Activated CD8-positive, alpha-beta T cell treated with anti-CD3 and anti-CD28 coated beads for 36 hours (primary cell): ENCODE data around the gene CBFA2T3. TPM values are rescaled to one million over a fixed set of nuclear protein-coding genes. Genes with fewer than 3 reads are reported as not detected.

ENCODE experiments used
- ATAC-seq: fragments of 200-7000 bp; cut with Tn5 transposase; one replicate; pipeline ENCODE4 v1.10.0; 2021; ENCODE audit warnings: mild to moderate bottlenecking, moderate library complexity
- CTCF ChIA-PET: fragments of 350-600 bp; sonication (Branson Sonifier 250); formaldehyde crosslinking; loops from one replicate; lab custom pipeline; 2021; ENCODE audit warnings: antibody characterized with exemption; lab: Charles Lee
- POLR2A ChIA-PET: fragments of 350-600 bp; sonication (Branson Sonifier 250); formaldehyde crosslinking; loops from one replicate; lab custom pipeline; 2021; ENCODE audit warnings: antibody characterized with exemption; lab: Charles Lee
- DNase-seq: peaks from one replicate; pipeline ENCODE4 v3.0.0-alpha.2; 2020
- H3K27ac Mint-ChIP-seq: one replicate; pipeline ENCODE4 v1.8.0; 2021; ENCODE audit warnings: mild to moderate bottlenecking, mixed read lengths
- H3K27me3 Mint-ChIP-seq: one replicate; pipeline ENCODE4 v1.8.0; 2021; ENCODE audit warnings: mixed read lengths
- H3K36me3 Mint-ChIP-seq: one replicate; pipeline ENCODE4 v1.8.0; 2021; ENCODE audit warnings: low read depth, mixed read lengths
- H3K4me1 Mint-ChIP-seq: one replicate; pipeline ENCODE4 v1.8.0; 2021; ENCODE audit warnings: low read depth, mixed read lengths
- H3K4me3 Mint-ChIP-seq: one replicate; pipeline ENCODE4 v1.8.0; 2021; ENCODE audit warnings: mild to moderate bottlenecking, moderate library complexity, mixed read lengths
- H3K9me3 Mint-ChIP-seq: one replicate; pipeline ENCODE4 v1.8.0; 2021; ENCODE audit warnings: mixed read lengths
- intact Hi-C: fragments of 100-400 bp; cut with micrococcal nuclease; formaldehyde crosslinking; loops from one replicate; pipeline ENCODE4 v1.10.0; 2022
- total RNA-seq, 2 experiments: library from RNA; stranded (reverse); gene quantifications; one replicate each; pipeline ENCODE4 v1.2.3, GENCODE V29; 2021
- TF ChIP-seq, protein P1 (sequence below): fragments of 200-600 bp; IDR thresholded peaks from one replicate; pipeline ENCODE4 v1.8.0; 2022; ENCODE audit warnings: antibody characterized with exemption, mild to moderate bottlenecking

Gene CBFA2T3
- total RNA-seq, 2 experiments from 2014 or later, result 0.14 to 0.34 TPM

DNA sequence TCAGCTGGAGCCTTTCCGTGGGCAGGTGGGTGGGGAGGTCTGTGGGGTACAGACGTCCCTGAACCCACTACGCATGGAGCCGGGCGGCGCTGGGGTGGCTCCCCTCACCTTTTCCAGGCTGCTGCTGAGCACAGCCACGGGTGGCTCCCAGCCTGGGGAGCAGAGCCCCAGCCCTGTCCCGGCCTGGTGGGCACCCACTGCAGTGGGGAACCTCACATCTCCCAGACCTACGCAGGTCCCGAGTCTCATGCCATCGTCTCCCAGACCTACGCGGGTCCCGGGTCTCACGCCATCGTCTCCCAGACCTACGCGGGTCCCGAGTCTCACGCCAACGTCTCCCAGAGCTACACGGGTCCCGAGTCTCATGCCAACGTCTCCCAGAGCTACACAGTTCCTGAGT lies 148.3 kb downstream of the CBFA2T3 start:
- ATAC-seq, result no peak
- no peaks in the 10 kb centered on the region for H3K27me3 Mint-ChIP-seq
- H3K4me1 Mint-ChIP-seq, result no peaks in the 10 kb centered on the region
- CTCF ChIA-PET, result no interaction called here
- H3K4me3 Mint-ChIP-seq, result no peak overlapping the region
- no peaks in the 10 kb centered on the region for H3K9me3 Mint-ChIP-seq
- H3K36me3 Mint-ChIP-seq, result peaks cover 2% of the 10 kb centered on the region
- no peak overlapping the region for H3K27ac Mint-ChIP-seq
- TF ChIP-seq, protein P1, sequence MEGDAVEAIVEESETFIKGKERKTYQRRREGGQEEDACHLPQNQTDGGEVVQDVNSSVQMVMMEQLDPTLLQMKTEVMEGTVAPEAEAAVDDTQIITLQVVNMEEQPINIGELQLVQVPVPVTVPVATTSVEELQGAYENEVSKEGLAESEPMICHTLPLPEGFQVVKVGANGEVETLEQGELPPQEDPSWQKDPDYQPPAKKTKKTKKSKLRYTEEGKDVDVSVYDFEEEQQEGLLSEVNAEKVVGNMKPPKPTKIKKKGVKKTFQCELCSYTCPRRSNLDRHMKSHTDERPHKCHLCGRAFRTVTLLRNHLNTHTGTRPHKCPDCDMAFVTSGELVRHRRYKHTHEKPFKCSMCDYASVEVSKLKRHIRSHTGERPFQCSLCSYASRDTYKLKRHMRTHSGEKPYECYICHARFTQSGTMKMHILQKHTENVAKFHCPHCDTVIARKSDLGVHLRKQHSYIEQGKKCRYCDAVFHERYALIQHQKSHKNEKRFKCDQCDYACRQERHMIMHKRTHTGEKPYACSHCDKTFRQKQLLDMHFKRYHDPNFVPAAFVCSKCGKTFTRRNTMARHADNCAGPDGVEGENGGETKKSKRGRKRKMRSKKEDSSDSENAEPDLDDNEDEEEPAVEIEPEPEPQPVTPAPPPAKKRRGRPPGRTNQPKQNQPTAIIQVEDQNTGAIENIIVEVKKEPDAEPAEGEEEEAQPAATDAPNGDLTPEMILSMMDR, result no peak
- POLR2A ChIA-PET, result no interaction called here
- intact Hi-C loops, result loop anchor here (10.0 kb wide), 1 partner anchor 346 kb away; the partner anchor contains the start of gene CDH15
- DNase-seq, result no peak

- intact Hi-C loops, result loop anchor here (10.0 kb wide), 1 partner anchor 347 kb away; the partner anchor contains the start of gene CDH15
- CTCF ChIA-PET, result interaction anchor here (1.3 to 1.9 kb wide), 2 partner anchors 12 to 31 kb away, joined by 3 to 4 read pairs; no protein-coding TSS in a partner anchor
Measured at GRCh38 chr16:88827727-88828126, 149.3 kb downstream of the CBFA2T3 start.

DNA sequence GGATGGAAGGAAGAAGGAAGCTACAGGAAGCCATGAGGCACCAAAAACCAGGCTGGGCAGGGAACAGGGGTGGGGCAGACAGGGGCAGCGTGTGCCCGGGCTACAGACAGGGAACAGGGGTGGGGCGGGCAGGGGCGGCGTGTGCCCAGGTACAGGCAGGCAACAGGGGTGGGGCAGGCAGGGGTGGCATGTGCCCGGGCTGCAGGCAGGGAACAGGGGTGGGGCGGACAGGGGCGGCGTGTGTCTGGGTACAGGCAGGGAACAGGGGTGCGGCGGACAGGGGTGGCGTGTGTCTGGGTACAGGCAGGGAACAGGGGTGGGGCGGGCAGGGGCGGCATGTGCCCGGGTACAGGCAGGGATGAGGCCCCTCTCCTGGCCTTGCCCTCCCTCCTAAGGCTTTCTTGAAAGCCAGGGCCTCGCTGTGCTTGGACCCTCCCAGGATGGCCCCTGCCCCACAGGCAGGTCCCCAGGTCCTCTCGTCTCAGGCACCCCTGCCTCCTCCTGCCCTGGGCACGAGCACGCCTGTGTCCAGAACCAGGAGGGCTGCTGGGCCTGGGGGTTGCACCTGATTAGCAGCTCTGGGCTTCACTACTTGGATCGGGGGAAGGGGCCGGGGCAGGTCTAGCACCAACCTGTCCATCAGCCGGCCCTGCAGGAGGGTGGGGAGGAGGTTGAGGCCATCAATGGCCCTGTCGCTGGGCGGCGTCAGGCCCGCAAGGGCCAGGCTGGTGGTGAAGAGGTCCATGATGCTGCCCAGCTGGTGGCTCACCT lies 150.8 kb downstream of the CBFA2T3 start:
- Mint-ChIP-seq H3K9me3 (no peaks in the 10 kb centered on the region), H3K4me3 (no peak overlapping the region)
- POLR2A ChIA-PET, result interaction anchor here (0.9 to 1.4 kb wide), 2 partner anchors 13 to 31 kb away, joined by 3 read pairs; partner anchors contain the start of genes GALNS and TRAPPC2L

More at GRCh38 chr16:88827727-88828126, 149.3 kb downstream of the CBFA2T3 start:
- POLR2A ChIA-PET, result interaction anchor here (1.3 to 1.4 kb wide), 3 partner anchors 12 to 16 kb away, joined by 3 to 4 read pairs (median 3); partner anchors contain the start of gene APRT
- Mint-ChIP-seq H3K27me3 (no peaks in the 10 kb centered on the region), H3K9me3 (no peaks in the 10 kb centered on the region), H3K36me3 (peaks cover 2% of the 10 kb centered on the region), H3K27ac (no peak overlapping the region), H3K4me3 (no peak overlapping the region), H3K4me1 (no peaks in the 10 kb centered on the region)
- ATAC-seq (no peak), DNase-seq (no peak)
- TF ChIP-seq, protein P1, result no peak

GRCh38 chr16:88825146-88825545 lies 151.9 kb downstream of the CBFA2T3 start:
- ChIA-PET CTCF (no interaction called here), POLR2A (no interaction called here)
- H3K4me1 Mint-ChIP-seq, result no peaks in the 10 kb centered on the region
- H3K27me3 Mint-ChIP-seq, result no peaks in the 10 kb centered on the region
- H3K9me3 Mint-ChIP-seq, result no peaks in the 10 kb centered on the region
- DNase-seq, result no peak
- TF ChIP-seq, protein P1, result no peak
- no peak overlapping the region for H3K27ac Mint-ChIP-seq
- intact Hi-C loops, result loop anchor here (10.0 kb wide), 1 partner anchor 350 kb away; the partner anchor contains the start of gene CDH15
- no peak for ATAC-seq
- no peak overlapping the region for H3K4me3 Mint-ChIP-seq
- H3K36me3 Mint-ChIP-seq, result peaks cover 2% of the 10 kb centered on the region

More for the DNA sequence above, 150.8 kb downstream of the CBFA2T3 start:
- TF ChIP-seq, protein P1, result no peak
- Mint-ChIP-seq H3K27ac (no peak overlapping the region), H3K36me3 (peaks cover 2% of the 10 kb centered on the region), H3K27me3 (no peaks in the 10 kb centered on the region), H3K4me1 (no peaks in the 10 kb centered on the region)
- intact Hi-C loops, result loop anchor here (10.0 kb wide), 1 partner anchor 349 kb away; the partner anchor contains the start of gene CDH15
- no peak for DNase-seq
- CTCF ChIA-PET, result interaction anchor here (1.9 kb wide), 1 partner anchor 10 kb away, joined by 4 read pairs; no protein-coding TSS in a partner anchor
- no peak for ATAC-seq

Other genes with a start within 250 kb of the CBFA2T3 start
- 10 to 100 TPM; 87.7 to 91.8 TPM for gene PIEZO1, start 192.0 kb downstream of the CBFA2T3 start, total RNA-seq
- 100 to 1,000 TPM; 180 to 182 TPM for gene CDT1, start 173.4 kb downstream of the CBFA2T3 start, total RNA-seq
- gene APRT, start 165.3 kb downstream of the CBFA2T3 start, total RNA-seq, result 100 to 1,000 TPM; 236 to 240 TPM
- 10 to 100 TPM; 24.5 to 25.4 TPM for gene GALNS, start 120.3 kb downstream of the CBFA2T3 start, total RNA-seq
- 10 to 100 TPM; 56.4 to 61.9 TPM for gene TRAPPC2L, start 120.1 kb downstream of the CBFA2T3 start, total RNA-seq
- not detected for gene PABPN1L, start 110.5 kb downstream of the CBFA2T3 start, total RNA-seq
- gene ACSF3, start 116.6 kb upstream of the CBFA2T3 start, total RNA-seq, result 10 to 100 TPM; 44.6 to 45.9 TPM
- not detected for gene CDH15, start 194.5 kb upstream of the CBFA2T3 start, total RNA-seq
- under 1 TPM; 0.16 to 0.20 TPM for gene SLC22A31, start 223.3 kb upstream of the CBFA2T3 start, total RNA-seq
- gene ZNF778, start 240.5 kb upstream of the CBFA2T3 start, total RNA-seq, result 1 to 10 TPM; 4.3 to 6.2 TPM